ENCODE results near the gene SF3B4. TPM values are rescaled to one million over a fixed set of nuclear protein-coding genes. Genes with fewer than 3 reads are reported as not detected.
A peak's percentile ranks its signal among the peaks of the same experiment; 100 is the strongest.

SF3B4 gene
- total RNA-seq, 1 donor from 2014 or later: 26.4 TPM

GRCh38 chr1:149934356-149934755 is 6.8 kb upstream of the SF3B4 start:
- Histone ChIP-seq H3K4me1 (peaks cover 15% of the 10 kb centered on the region), H3K9ac (no peak overlapping the region), H4K20me1 (ENCODE audit: low read depth) (no peaks in the 10 kb centered on the region), H3K4me3 (no peak overlapping the region), H3K4me2 (no peak overlapping the region), H2AFZ (replicated peaks) (no peak overlapping the region), H3K9me3 (ENCODE audit: low read depth) (no peaks in the 10 kb centered on the region), H3K36me3 (no peaks in the 10 kb centered on the region), H3K27me3 (no peaks in the 10 kb centered on the region), H3K27ac (no peak overlapping the region), H3F3A (ENCODE audit: low read depth) (no peaks in the 10 kb centered on the region), H3K79me2 (ENCODE audit: low read depth) (no peaks in the 10 kb centered on the region)
- DNase-seq (ENCODE audit: low spot score): no peak
- H3K4me3 Mint-ChIP-seq: no peak overlapping the region
- peaks cover 4% of the 10 kb centered on the region for H3K27me3 Mint-ChIP-seq (ENCODE audit: insufficient read depth, low read depth)
- peaks cover 9% of the 10 kb centered on the region for H3K36me3 Mint-ChIP-seq
- TF ChIP-seq EZH2 (IDR thresholded peaks at IDR 0.05) (no peak), EZH2phosphoT487 (IDR thresholded peaks at IDR 0.05) (no peak), CTCF (IDR thresholded peaks at IDR 0.05) (no peak)
- H3K4me1 Mint-ChIP-seq: peaks cover 33% of the 10 kb centered on the region
- no peak overlapping the region for H3K27ac Mint-ChIP-seq
- H3K9me3 Mint-ChIP-seq: no peaks in the 10 kb centered on the region

GRCh38 chr1:149933208-149933607 is 5.6 kb upstream of the SF3B4 start:
- Histone ChIP-seq H2AFZ (replicated peaks) (no peak overlapping the region), H3K36me3 (no peaks in the 10 kb centered on the region), H3K79me2 (ENCODE audit: low read depth) (no peaks in the 10 kb centered on the region), H3K4me2 (no peak overlapping the region), H3K9ac (no peak overlapping the region), H3K4me1 (peaks cover 16% of the 10 kb centered on the region), H3K4me3 (no peak overlapping the region), H3K27me3 (no peaks in the 10 kb centered on the region), H3K9me3 (ENCODE audit: low read depth) (no peaks in the 10 kb centered on the region), H3F3A (ENCODE audit: low read depth) (peaks cover 3% of the 10 kb centered on the region), H3K27ac (no peak overlapping the region), H4K20me1 (ENCODE audit: low read depth) (no peaks in the 10 kb centered on the region)
- Mint-ChIP-seq H3K4me3 (peak overlapping the region; percentile 51), H3K9me3 (no peaks in the 10 kb centered on the region), H3K4me1 (peaks cover 38% of the 10 kb centered on the region), H3K27ac (peak overlapping the region; percentile 27), H3K36me3 (peaks cover 9% of the 10 kb centered on the region), H3K27me3 (ENCODE audit: insufficient read depth, low read depth) (peaks cover 4% of the 10 kb centered on the region)
- no peak for DNase-seq (ENCODE audit: low spot score)
- TF ChIP-seq CTCF (IDR thresholded peaks at IDR 0.05) (no peak), EZH2phosphoT487 (IDR thresholded peaks at IDR 0.05) (no peak), EZH2 (IDR thresholded peaks at IDR 0.05) (no peak)

- peak overlapping the region; percentile 13 for H3K27ac Mint-ChIP-seq
- H3K4me1 Mint-ChIP-seq: peaks cover 34% of the 10 kb centered on the region
- DNase-seq (ENCODE audit: low spot score): no peak
- no peaks in the 10 kb centered on the region for H3K9me3 ChIP-seq (ENCODE audit: low read depth)
- no peak for TF ChIP-seq EZH2phosphoT487 (IDR thresholded peaks at IDR 0.05)
- TF ChIP-seq EZH2 (IDR thresholded peaks at IDR 0.05): no peak
- TF ChIP-seq CTCF (IDR thresholded peaks at IDR 0.05): no peak
- H3K27me3 Mint-ChIP-seq (ENCODE audit: insufficient read depth, low read depth): peaks cover 3% of the 10 kb centered on the region
- peaks cover 1% of the 10 kb centered on the region for H3K79me2 ChIP-seq (ENCODE audit: low read depth)
- no peak overlapping the region for H2AFZ ChIP-seq (replicated peaks)
- no peaks in the 10 kb centered on the region for H4K20me1 ChIP-seq (ENCODE audit: low read depth)
- no peak overlapping the region for H3K9ac ChIP-seq
- no peaks in the 10 kb centered on the region for H3K9me3 Mint-ChIP-seq
- no peaks in the 10 kb centered on the region for H3K27me3 ChIP-seq
- H3K4me3 Mint-ChIP-seq: no peak overlapping the region
- H3F3A ChIP-seq (ENCODE audit: low read depth): peaks cover 8% of the 10 kb centered on the region
- H3K27ac ChIP-seq: no peak overlapping the region
- H3K4me1 ChIP-seq: peaks cover 12% of the 10 kb centered on the region
- H3K4me3 ChIP-seq: no peak overlapping the region
- no peak overlapping the region for H3K4me2 ChIP-seq
- H3K36me3 ChIP-seq: no peaks in the 10 kb centered on the region
- peaks cover 9% of the 10 kb centered on the region for H3K36me3 Mint-ChIP-seq
Observed at GRCh38 chr1:149932474-149932873, 4.9 kb upstream of the SF3B4 start.
